IMR-90 (cell line): ENCODE measurements around the gene VHLL. TPM values are rescaled to one million over a fixed set of nuclear protein-coding genes. Genes with fewer than 3 reads are reported as not detected.

Experiments used
- ATAC-seq: fragments of 200-7000 bp; cut with Tn5 transposase; 2 replicates; pipeline ENCODE4 v1.9.1; 2020; ENCODE audit warnings: low read depth, mild to moderate bottlenecking, moderate library complexity
- BruUV-seq: library from RNA; stranded (reverse); fragments of 400-500 nt; replicated peaks from 2 replicates; lab custom pipeline; 2021; lab: Mats Ljungman, UMichigan
- CTCF ChIA-PET: fragments of 300-600 bp; formaldehyde crosslinking; extraction: SDS; loops from one replicate; lab custom pipeline; 2021; ENCODE audit warnings: antibody characterized with exemption; lab: Yijun Ruan, JAX
- POLR2A ChIA-PET: fragments of 300-600 bp; sonication (Branson Sonifier 250); formaldehyde crosslinking; loops from one replicate; lab custom pipeline; 2022; ENCODE audit warnings: antibody characterized with exemption; ENCODE audit not compliant: unreplicated experiment; lab: Charles Lee
- DNase-seq: peaks from one replicate; pipeline ENCODE4 v3.0.0; 2013
- H2AFZ ChIP-seq: replicated peaks from 2 replicates; pipeline ENCODE3; 2013; ENCODE audit warnings: low read length, mild to moderate bottlenecking; ENCODE audit not compliant: poor library complexity
- H2AK5ac ChIP-seq: 2 replicates; pipeline ENCODE4 v1.6.1; 2013; ENCODE audit warnings: low read depth, low read length, inconsistent platforms
- H2AK9ac ChIP-seq: replicated peaks from 2 replicates; pipeline ENCODE3; 2013; ENCODE audit warnings: mild to moderate bottlenecking, low read depth, low read length, moderate library complexity; ENCODE audit not compliant: poor library complexity
- H2BK120ac ChIP-seq: 2 replicates; pipeline ENCODE4 v1.6.1; 2013; ENCODE audit warnings: low read depth, low read length, inconsistent platforms
- H2BK15ac ChIP-seq: 3 replicates; pipeline ENCODE4 v1.6.1; 2013; ENCODE audit warnings: low read depth, low read length, inconsistent platforms
- H2BK20ac ChIP-seq: 2 replicates; pipeline ENCODE4 v1.6.1; 2013; ENCODE audit warnings: low read depth, mild to moderate bottlenecking, inconsistent platforms, low read length, moderate library complexity
- H2BK5ac ChIP-seq: 2 replicates; pipeline ENCODE4 v1.6.1; 2013; ENCODE audit warnings: mild to moderate bottlenecking, low read depth, low read length, inconsistent platforms; ENCODE audit not compliant: poor library complexity, severe bottlenecking
- H3K14ac ChIP-seq: replicated peaks from 2 replicates; pipeline ENCODE4 v1.6.1; 2013; ENCODE audit warnings: low read depth, low read length, inconsistent platforms
- H3K18ac ChIP-seq: 2 replicates; pipeline ENCODE4 v1.6.1; 2013; ENCODE audit warnings: low read depth, low read length, control low read depth
- H3K23ac ChIP-seq: 2 replicates; pipeline ENCODE4 v1.6.1; 2013; ENCODE audit warnings: low read depth, low read length, inconsistent platforms
- H3K27ac ChIP-seq: 2 replicates; pipeline ENCODE4 v1.5.1; 2013; ENCODE audit warnings: mild to moderate bottlenecking, control low read depth, low read length; ENCODE audit not compliant: insufficient read depth
- H3K27me3 ChIP-seq: 2 replicates; pipeline ENCODE4 v1.6.1; 2013; ENCODE audit warnings: low read length; ENCODE audit not compliant: control insufficient read depth, insufficient read depth
- H3K36me3 ChIP-seq: 2 replicates; pipeline ENCODE4 v1.6.1; 2013; ENCODE audit warnings: low read length, mixed read lengths; ENCODE audit not compliant: control insufficient read depth, insufficient read depth
- H3K4ac ChIP-seq: 2 replicates; pipeline ENCODE4 v1.6.1; 2013; ENCODE audit warnings: low read depth, low read length, inconsistent platforms
- H3K4me1 ChIP-seq: 2 replicates; pipeline ENCODE4 v1.6.1; 2013; ENCODE audit warnings: low read length, mixed read lengths; ENCODE audit not compliant: control insufficient read depth, insufficient read depth
- H3K4me2 ChIP-seq: 2 replicates; pipeline ENCODE4 v1.6.1; 2013; ENCODE audit warnings: low read depth, mild to moderate bottlenecking, control low read depth, low read length, moderate library complexity
- H3K4me3 ChIP-seq: 2 replicates; pipeline ENCODE4 v1.5.1; 2013; ENCODE audit warnings: low read depth, mild to moderate bottlenecking, control low read depth, low read length, moderate library complexity; ENCODE audit not compliant: insufficient read depth
- H3K56ac ChIP-seq: 2 replicates; pipeline ENCODE4 v1.6.1; 2013; ENCODE audit warnings: low read length, inconsistent platforms; ENCODE audit not compliant: insufficient read depth; ENCODE audit errors: extremely low read depth
- H3K79me1 ChIP-seq, 2 experiments: 2 replicates each; pipeline ENCODE4 v1.6.1; 2013; ENCODE audit warnings: low read length in 2 of 2, inconsistent platforms in 1 of 2, low read depth in 1 of 2
- H3K9ac ChIP-seq: 2 replicates; pipeline ENCODE4 v1.6.1; 2013; ENCODE audit warnings: low read depth, low read length, control low read depth
- H3K9me1 ChIP-seq: 2 replicates; pipeline ENCODE4 v1.6.1; 2013; ENCODE audit warnings: low read length, inconsistent platforms; ENCODE audit not compliant: insufficient read depth
- H3K9me3 ChIP-seq: 2 replicates; pipeline ENCODE4 v1.6.1; 2013; ENCODE audit warnings: low read length; ENCODE audit not compliant: control insufficient read depth, insufficient read depth
- H4K20me1 ChIP-seq: 2 replicates; pipeline ENCODE4 v1.6.1; 2013; ENCODE audit warnings: low read length, inconsistent platforms; ENCODE audit not compliant: insufficient read depth
- H4K5ac ChIP-seq: 2 replicates; pipeline ENCODE4 v1.6.1; 2013; ENCODE audit warnings: mild to moderate bottlenecking, low read depth, low read length, control low read depth
- H4K8ac ChIP-seq, 2 experiments: 2 replicates each; pipeline ENCODE4 v1.6.1; 2013; ENCODE audit warnings: low read depth in 2 of 2, low read length in 2 of 2, control low read depth in 1 of 2, inconsistent platforms in 1 of 2
- H4K91ac ChIP-seq: 2 replicates; pipeline ENCODE4 v1.6.1; 2013; ENCODE audit warnings: low read depth, low read length, inconsistent platforms; ENCODE audit not compliant: insufficient read depth
- BHLHE40 ChIP-seq: fragments of 150-350 bp; IDR thresholded peaks from 2 replicates; pipeline ENCODE4 v1.6.1; 2016; ENCODE audit warnings: mild to moderate bottlenecking, low read depth, low read length
- CHD1 ChIP-seq: IDR thresholded peaks from 2 replicates; pipeline ENCODE4 v1.6.1; 2012; ENCODE audit warnings: low read depth, low read length, improper control_type of control experiment
- MAZ ChIP-seq: IDR thresholded peaks from 2 replicates; pipeline ENCODE4 v1.6.1; 2012; ENCODE audit warnings: low read depth, mild to moderate bottlenecking, low read length, improper control_type of control experiment, moderate library complexity, borderline replicate concordance
- POLR2A ChIP-seq: IDR thresholded peaks from 2 replicates; pipeline ENCODE4 v1.6.1; 2012; ENCODE audit warnings: mild to moderate bottlenecking, low read depth, low read length
- RCOR1 ChIP-seq: IDR thresholded peaks from 2 replicates; pipeline ENCODE4 v1.6.1; 2012; ENCODE audit warnings: mild to moderate bottlenecking, low read length, improper control_type of control experiment; ENCODE audit not compliant: insufficient replicate concordance
- USF2 ChIP-seq: fragments of 150-350 bp; IDR thresholded peaks from 2 replicates; pipeline ENCODE4 v1.6.1; 2017; ENCODE audit warnings: mild to moderate bottlenecking, antibody characterized with exemption, low read length, low read depth
- WGBS, 2 experiments: methylation state at CpG; one replicate each; pipeline versions ENCODE4 v1.1.5 to v1.1.7; 2013; ENCODE audit warnings: missing lambda C conversion rate in 2 of 2; ENCODE audit not compliant: insufficient read length in 1 of 2; ENCODE audit errors: extremely low coverage in 2 of 2; 5-methylcytosine and 5-hydroxymethylcytosine counted together
- dilution Hi-C: fragments of 300-500 bp; cut with HindIII; formaldehyde crosslinking; loops from one replicate; pipeline ENCODE4 v1.14.3; 2018; ENCODE audit warnings: low sequenced_read_pairs; ENCODE audit not compliant: unreplicated experiment
- in situ Hi-C: fragments of 300-500 bp; cut with MboI; formaldehyde crosslinking; loops from 3 replicates; pipeline ENCODE4 v1.14.3; 2019; ENCODE audit warnings: low sequenced_read_pairs, inconsistent platforms, mixed read lengths
- intact Hi-C: fragments of 100-400 bp; cut with micrococcal nuclease; formaldehyde crosslinking; loops from 2 replicates; pipeline ENCODE4 v1.10.0; 2022
- polyA plus RNA-seq, 3 experiments: library from polyadenylated mRNA; depleted of rRNA; stranded (reverse); fragments of >200 nt; gene quantifications; 2 replicates each; pipeline ENCODE4 v1.2.3, GENCODE V29; 2012; ENCODE audit warnings: low replicate concordance in 1 of 3
- total RNA-seq: library from RNA; depleted of rRNA; stranded (reverse); fragments of >200 nt; gene quantifications from 2 replicates; pipeline ENCODE4 v1.2.3, GENCODE V29; 2012

Gene VHLL
- total and polyA plus RNA-seq, 2 of the 4 experiments (the other 2 are of a cell fraction): not detected

GRCh38 chr1:156251527-156251926 lies 47.6 kb downstream of the VHLL start:
- WGBS, 2 experiments: no CpG with 5 or more reads among the region's 3 CpGs
- peaks cover 58% of the 10 kb centered on the region for H3K36me3 ChIP-seq
- ChIA-PET CTCF (no interaction called here), POLR2A (interaction anchor here (0.6 kb wide), 1 partner anchor 262 kb away, joined by 3 read pairs; no protein-coding TSS in a partner anchor)
- no peak overlapping the region for H2BK120ac ChIP-seq
- peaks cover 0 to 8% of the 10 kb centered on the region in 2 experiments; a peak in 2 of 4 replicates for H3K79me1 ChIP-seq
- dilution Hi-C loops (no loop called here), intact Hi-C loops (no loop called here), in situ Hi-C loops (no loop called here)
- ATAC-seq: no peak
- H3K4me3 ChIP-seq: no peak overlapping the region
- no peak overlapping the region for H2AK5ac ChIP-seq
- no peak overlapping the region for H3K14ac ChIP-seq
- BruUV-seq: no TSS peak
- H2BK20ac ChIP-seq: no peak overlapping the region
- no peaks in the 10 kb centered on the region for H3K4me1 ChIP-seq
- H3K27me3 ChIP-seq: no peaks in the 10 kb centered on the region
- H4K20me1 ChIP-seq: peaks cover 3% of the 10 kb centered on the region; the same call in 1 of the 2 replicates
- H3K56ac ChIP-seq: no peak overlapping the region
- no peak overlapping the region for H3K27ac ChIP-seq
- H3K9me3 ChIP-seq: no peaks in the 10 kb centered on the region
- H4K8ac ChIP-seq: no peak overlapping the region
- no peak overlapping the region for H4K5ac ChIP-seq
- H3K18ac ChIP-seq: no peak overlapping the region
- H2BK5ac ChIP-seq: no peak overlapping the region
- no peak overlapping the region for H3K9ac ChIP-seq
- H2AFZ ChIP-seq: no peak overlapping the region
- H2AK9ac ChIP-seq: no peak overlapping the region
- no peaks in the 10 kb centered on the region for H3K9me1 ChIP-seq
- no peak overlapping the region for H3K4me2 ChIP-seq
- TF ChIP-seq USF2 (no peak), POLR2A (no peak), MAZ (no peak), BHLHE40 (no peak), CHD1 (no peak), RCOR1 (no peak)
- H4K91ac ChIP-seq: no peak overlapping the region
- no peak overlapping the region for H3K23ac ChIP-seq
- no peak overlapping the region for H2BK15ac ChIP-seq
- no peak for DNase-seq
- H3K4ac ChIP-seq: no peak overlapping the region
